Lung (tissue), 12 donors: ENCODE results near the gene TMEM134. TPM values are rescaled to one million over a fixed set of nuclear protein-coding genes. Genes with fewer than 3 reads are reported as not detected.
"Not testable (repeated sequence)": the region's sequence is repeated elsewhere in the genome, so short reads cannot be mapped to it uniquely, and the experiment has no call there.

Experiments used
- ATAC-seq: fragments of 200-7000 bp; cut with Tn5 transposase; one replicate; pipeline ENCODE4 v1.9.1; 2020; ENCODE audit warnings: moderate number of reproducible peaks; ENCODE audit not compliant: insufficient read depth, low FRiP score
- DNase-seq, 3 donors: peaks; one replicate each; pipeline ENCODE4 v3.0.0-alpha.2; 2013 to 2017
- H3K27ac ChIP-seq, 2 donors: one replicate each; pipeline ENCODE4 v1.5.1; 2013; ENCODE audit warnings: mild to moderate bottlenecking in 2 of 2, moderate library complexity in 2 of 2, control low read depth in 1 of 2, inconsistent platforms in 1 of 2, low read depth in 1 of 2, low read length in 1 of 2
- H3K27me3 ChIP-seq, 3 donors: one replicate each; pipeline ENCODE4 v1.5.1; 2013; ENCODE audit warnings: low read length in 2 of 3; ENCODE audit not compliant: control insufficient read depth in 3 of 3, insufficient read depth in 3 of 3
- H3K36me3 ChIP-seq, 4 donors: one replicate each; pipeline ENCODE4 v1.5.1; 2013; ENCODE audit warnings: low read length in 4 of 4, mild to moderate bottlenecking in 1 of 4, moderate library complexity in 1 of 4; ENCODE audit not compliant: control insufficient read depth in 4 of 4, insufficient read depth in 4 of 4
- H3K4me1 ChIP-seq, 5 donors: one replicate each; pipeline ENCODE4 v1.5.1; 2013; ENCODE audit warnings: low read length in 5 of 5, mild to moderate bottlenecking in 2 of 5, moderate library complexity in 1 of 5; ENCODE audit not compliant: control insufficient read depth in 5 of 5, insufficient read depth in 5 of 5
- H3K4me3 ChIP-seq: one replicate; pipeline ENCODE4 v1.5.1; 2013; ENCODE audit warnings: mild to moderate bottlenecking, control low read depth, moderate library complexity
- H3K9ac ChIP-seq, 2 donors: one replicate each; pipeline ENCODE4 v1.5.1; 2013; ENCODE audit warnings: low read length in 2 of 2, control low read depth in 1 of 2; ENCODE audit not compliant: insufficient read depth in 1 of 2
- H3K9me3 ChIP-seq, 4 donors: one replicate each; pipeline ENCODE4 v1.5.1; 2013; ENCODE audit warnings: low read length in 3 of 4, mild to moderate bottlenecking in 1 of 4, moderate library complexity in 1 of 4; ENCODE audit not compliant: control insufficient read depth in 4 of 4, insufficient read depth in 3 of 4
- WGBS, 2 donors: extraction: QIAGEN DNeasy Blood & Tissue Kit; methylation state at CpG; one replicate each; pipeline ENCODE4 v1.1.7; 2013; 5-methylcytosine and 5-hydroxymethylcytosine counted together
- polyA plus RNA-seq, 2 donors: library from polyadenylated mRNA; stranded (reverse); fragments of 200-250 nt; gene quantifications; one replicate each; pipeline ENCODE4 v1.2.1, GENCODE V29; 2013
- total RNA-seq, 2 donors: library from RNA; depleted of rRNA in 1 of 2; stranded (reverse); fragments of >200 nt in 1 of 2; gene quantifications; one replicate each; pipeline ENCODE4 v1.2.1, GENCODE V29; 2014 to 2021
- TF ChIP-seq, protein P1 (sequence below): IDR thresholded peaks from 2 replicates; pipeline ENCODE4 v1.5.1; 2012; ENCODE audit warnings: mild to moderate bottlenecking; ENCODE audit errors: control extremely low read depth, extremely low read depth
- donor health status: control.
- donor health status: control.
- donor health status: Bipolar disorder and iron deficiency.
- donor health status: healthy.
- donor health status: DM: yes; HTN: yes; CAD: no.

Gene TMEM134
- total and polyA plus RNA-seq, 4 donors, result 32.5 to 91.4 (median 83.1) TPM

DNA sequence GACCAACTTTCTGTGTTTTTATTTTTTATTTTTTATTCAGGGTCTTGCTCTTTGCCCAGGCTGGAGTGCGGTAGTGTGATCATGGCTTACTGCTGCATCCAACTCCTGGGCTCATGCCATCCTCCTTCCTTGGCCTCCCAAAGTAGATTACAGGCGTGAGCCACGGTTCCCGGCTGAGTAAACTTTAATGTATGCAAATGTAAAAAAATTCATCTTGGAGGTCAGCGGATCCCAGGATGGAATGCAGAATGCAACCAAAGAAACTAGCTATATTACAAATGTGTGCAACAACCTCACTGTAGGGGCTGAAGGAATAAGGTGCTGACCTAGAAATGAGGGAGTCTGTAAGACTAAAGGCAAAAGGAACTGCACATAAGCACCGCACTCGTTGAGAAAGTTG is 45.1 kb upstream of the TMEM134 start:
- 76 to 81% methylated on average over 7 of the region's 7 CpGs for WGBS, 2 donors

GRCh38 chr11:67511558-67511957 is 42.5 kb upstream of the TMEM134 start:
- 89 to 92% methylated on average over 4 of the region's 4 CpGs for WGBS, 2 donors

More for the DNA sequence above, 45.1 kb upstream of the TMEM134 start:
- TF ChIP-seq, protein P1, sequence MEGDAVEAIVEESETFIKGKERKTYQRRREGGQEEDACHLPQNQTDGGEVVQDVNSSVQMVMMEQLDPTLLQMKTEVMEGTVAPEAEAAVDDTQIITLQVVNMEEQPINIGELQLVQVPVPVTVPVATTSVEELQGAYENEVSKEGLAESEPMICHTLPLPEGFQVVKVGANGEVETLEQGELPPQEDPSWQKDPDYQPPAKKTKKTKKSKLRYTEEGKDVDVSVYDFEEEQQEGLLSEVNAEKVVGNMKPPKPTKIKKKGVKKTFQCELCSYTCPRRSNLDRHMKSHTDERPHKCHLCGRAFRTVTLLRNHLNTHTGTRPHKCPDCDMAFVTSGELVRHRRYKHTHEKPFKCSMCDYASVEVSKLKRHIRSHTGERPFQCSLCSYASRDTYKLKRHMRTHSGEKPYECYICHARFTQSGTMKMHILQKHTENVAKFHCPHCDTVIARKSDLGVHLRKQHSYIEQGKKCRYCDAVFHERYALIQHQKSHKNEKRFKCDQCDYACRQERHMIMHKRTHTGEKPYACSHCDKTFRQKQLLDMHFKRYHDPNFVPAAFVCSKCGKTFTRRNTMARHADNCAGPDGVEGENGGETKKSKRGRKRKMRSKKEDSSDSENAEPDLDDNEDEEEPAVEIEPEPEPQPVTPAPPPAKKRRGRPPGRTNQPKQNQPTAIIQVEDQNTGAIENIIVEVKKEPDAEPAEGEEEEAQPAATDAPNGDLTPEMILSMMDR, result no peak
- Histone ChIP-seq H3K4me3 (no peak overlapping the region), H3K9me3 (no peaks in the 10 kb centered on the region), H3K27ac (no peak overlapping the region), H3K36me3 (no peaks in the 10 kb centered on the region), H3K4me1 (peaks cover 0 to under 1% (median 0%) of the 10 kb centered on the region in 5 donors), H3K27me3 (peaks cover 0 to 2% (median 0%) of the 10 kb centered on the region in 3 donors), H3K9ac (no peak overlapping the region)
- no peak for DNase-seq
- ATAC-seq, result no peak

GRCh38 chr11:67510023-67510345 is 40.9 kb upstream of the TMEM134 start:
- Histone ChIP-seq H3K9me3 (no peaks in the 10 kb centered on the region), H3K4me1 (peaks cover 0 to 23% (median 4%) of the 10 kb centered on the region in 5 donors), H3K4me3 (no peak overlapping the region), H3K36me3 (peaks cover 0 to 3% (median 0%) of the 10 kb centered on the region in 4 donors), H3K27me3 (peaks cover 0 to 2% (median 0%) of the 10 kb centered on the region in 3 donors), H3K27ac (no peak overlapping the region), H3K9ac (no peak overlapping the region)
- DNase-seq, result no peak
- TF ChIP-seq, protein P1, result no peak
- no peak for ATAC-seq
- 25 to 35% methylated on average over 3 of the region's 3 CpGs for WGBS, 2 donors

More at GRCh38 chr11:67511558-67511957, 42.5 kb upstream of the TMEM134 start:
- not testable (repeated sequence) for ATAC-seq, H3K36me3 ChIP-seq, H3K27me3 ChIP-seq, H3K27ac ChIP-seq, H3K9ac ChIP-seq, DNase-seq, H3K9me3 ChIP-seq, H3K4me3 ChIP-seq
- peaks cover 0 to 12% (median 3%) of the 10 kb centered on the region in 5 donors for H3K4me1 ChIP-seq

DNA sequence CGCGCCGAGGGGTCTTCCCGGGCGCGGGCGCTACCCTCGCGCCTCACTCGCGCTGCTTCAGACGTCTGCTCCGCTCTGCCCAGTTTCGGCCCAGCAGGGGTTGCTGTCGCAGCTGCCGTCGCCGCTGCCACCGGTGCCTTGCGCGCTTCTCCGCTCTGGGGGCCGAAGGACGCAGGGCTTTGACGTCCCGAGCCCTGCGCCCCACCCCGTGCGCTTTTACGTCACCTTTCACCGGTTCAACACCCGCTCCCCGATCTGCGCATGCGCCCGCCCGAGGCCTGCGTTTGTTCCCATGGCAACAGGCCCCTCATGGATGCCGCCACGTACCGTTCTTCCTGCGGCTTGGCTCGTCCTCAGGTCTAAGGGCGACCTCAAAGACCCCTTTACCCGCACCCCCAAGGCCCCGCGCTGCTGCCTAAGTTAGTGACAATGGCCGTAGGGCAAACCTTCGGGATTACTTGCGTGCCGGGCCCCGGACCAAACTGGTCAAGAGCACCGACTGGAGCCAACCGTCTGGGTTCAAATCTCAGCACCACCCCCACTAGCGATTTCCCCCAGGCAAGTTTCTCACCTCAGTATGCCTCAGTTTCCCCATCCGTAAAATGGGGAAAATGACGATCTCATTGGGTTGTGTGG is 39.6 kb upstream of the TMEM134 start:
- no peaks in the 10 kb centered on the region for H3K9me3 ChIP-seq
- peak overlapping the region; percentile 97 to 99 for H3K27ac ChIP-seq
- peak overlapping the region; percentile 63 for H3K4me3 ChIP-seq
- DNase-seq (peak; percentile 95 to 96 (median 96)), ATAC-seq (peak; percentile 56)
- peaks cover 0 to 2% (median 0%) of the 10 kb centered on the region in 3 donors for H3K27me3 ChIP-seq
- 1% methylated on average over 53 to 57 of the region's 57 CpGs for WGBS, 2 donors
- H3K9ac ChIP-seq, result peak overlapping the region in 1 of 2 donors; percentile 78
- peaks cover 0 to 30% (median 8%) of the 10 kb centered on the region in 5 donors for H3K4me1 ChIP-seq
- TF ChIP-seq, protein P1, result no peak
- H3K36me3 ChIP-seq, result peaks cover 0 to 3% (median 0%) of the 10 kb centered on the region in 4 donors
